ENCODE results near the gene CHTOP. TPM values are rescaled to one million over a fixed set of nuclear protein-coding genes. Genes with fewer than 3 reads are reported as not detected.
"Not testable (repeated sequence)": the region's sequence is repeated elsewhere in the genome, so short reads cannot be mapped to it uniquely, and the experiment has no call there.

Gene CHTOP
- total and polyA plus RNA-seq, 2 experiments from 2014 or later: 78.0 to 104 TPM

DNA sequence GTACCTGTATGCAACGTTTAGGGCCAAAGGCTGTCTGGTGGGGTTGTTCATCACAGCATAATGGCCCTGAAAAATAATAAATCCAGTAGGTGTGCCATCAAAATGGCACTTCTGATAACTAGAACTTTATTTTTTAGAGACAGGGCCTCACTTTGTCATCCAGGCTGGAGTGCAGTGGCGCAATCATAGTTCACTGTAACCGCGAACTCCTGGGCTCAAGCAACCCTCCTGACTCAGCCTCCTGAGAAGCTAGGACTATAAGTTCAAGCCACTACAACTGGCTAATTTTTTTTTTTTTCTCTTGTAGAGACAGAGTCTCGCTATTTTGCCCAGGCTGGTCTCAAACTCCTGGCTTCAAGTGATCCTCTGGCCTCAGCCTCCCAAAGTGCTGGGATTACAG, 29.3 kb downstream of the CHTOP start:
- Histone ChIP-seq H3K4me3 (no peak overlapping the region), H3K4me1 (ENCODE audit: low read depth) (no peaks in the 10 kb centered on the region), H3K27me3 (no peaks in the 10 kb centered on the region), H3K9me3 (ENCODE audit: low read depth) (no peaks in the 10 kb centered on the region), H3K27ac (no peak overlapping the region), H3K36me3 (peaks cover 75% of the 10 kb centered on the region)
- peak in 1 of 2 donors; percentile 63 for DNase-seq (ENCODE audit: low read depth in 1 of 2, low spot score in 1 of 2)
- TF ChIP-seq, protein P1, sequence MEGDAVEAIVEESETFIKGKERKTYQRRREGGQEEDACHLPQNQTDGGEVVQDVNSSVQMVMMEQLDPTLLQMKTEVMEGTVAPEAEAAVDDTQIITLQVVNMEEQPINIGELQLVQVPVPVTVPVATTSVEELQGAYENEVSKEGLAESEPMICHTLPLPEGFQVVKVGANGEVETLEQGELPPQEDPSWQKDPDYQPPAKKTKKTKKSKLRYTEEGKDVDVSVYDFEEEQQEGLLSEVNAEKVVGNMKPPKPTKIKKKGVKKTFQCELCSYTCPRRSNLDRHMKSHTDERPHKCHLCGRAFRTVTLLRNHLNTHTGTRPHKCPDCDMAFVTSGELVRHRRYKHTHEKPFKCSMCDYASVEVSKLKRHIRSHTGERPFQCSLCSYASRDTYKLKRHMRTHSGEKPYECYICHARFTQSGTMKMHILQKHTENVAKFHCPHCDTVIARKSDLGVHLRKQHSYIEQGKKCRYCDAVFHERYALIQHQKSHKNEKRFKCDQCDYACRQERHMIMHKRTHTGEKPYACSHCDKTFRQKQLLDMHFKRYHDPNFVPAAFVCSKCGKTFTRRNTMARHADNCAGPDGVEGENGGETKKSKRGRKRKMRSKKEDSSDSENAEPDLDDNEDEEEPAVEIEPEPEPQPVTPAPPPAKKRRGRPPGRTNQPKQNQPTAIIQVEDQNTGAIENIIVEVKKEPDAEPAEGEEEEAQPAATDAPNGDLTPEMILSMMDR (IDR thresholded peaks at IDR 0.05; ENCODE audit: low read depth, low read length): no peak

DNA sequence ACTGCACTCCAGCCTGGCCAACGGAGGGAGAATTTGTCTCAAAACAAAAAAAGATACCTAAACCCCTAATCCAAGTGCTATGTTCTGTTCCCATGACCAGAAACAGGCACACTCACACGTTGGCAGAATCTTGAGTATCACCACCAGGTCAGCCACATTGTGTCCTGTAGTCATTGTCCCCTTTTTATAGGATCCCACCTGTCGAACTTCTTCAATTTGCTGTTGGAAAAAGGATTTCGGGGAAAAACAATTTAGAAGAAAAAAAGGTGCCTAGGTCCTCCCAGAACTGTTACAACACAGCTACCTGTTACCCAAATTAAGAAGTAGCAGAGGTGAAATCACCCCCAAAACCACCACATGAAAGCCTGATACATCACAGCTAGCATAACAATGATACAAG, 33.6 kb downstream of the CHTOP start:
- Histone ChIP-seq H3K36me3 (peaks cover 69% of the 10 kb centered on the region), H3K4me3 (no peak overlapping the region)

GRCh38 chr1:153668672-153669071, 34.8 kb downstream of the CHTOP start:
- not testable (repeated sequence) for H3K9me3 ChIP-seq (ENCODE audit: low read depth); H3K27ac ChIP-seq; H3K4me3 ChIP-seq; DNase-seq (ENCODE audit: low read depth in 1 of 2, low spot score in 1 of 2); H3K4me1 ChIP-seq (ENCODE audit: low read depth); H3K27me3 ChIP-seq
- H3K36me3 ChIP-seq: peaks cover 56% of the 10 kb centered on the region

More for the DNA sequence above, 33.6 kb downstream of the CHTOP start:
- Histone ChIP-seq H3K27me3 (no peaks in the 10 kb centered on the region), H3K9me3 (ENCODE audit: low read depth) (no peaks in the 10 kb centered on the region), H3K4me1 (ENCODE audit: low read depth) (peaks cover 5% of the 10 kb centered on the region), H3K27ac (no peak overlapping the region)
- TF ChIP-seq, protein P1 (IDR thresholded peaks at IDR 0.05; ENCODE audit: low read depth, low read length): no peak
- DNase-seq (ENCODE audit: low read depth in 1 of 2, low spot score in 1 of 2): no peak

GRCh38 chr1:153669606-153670005, 35.7 kb downstream of the CHTOP start:
- no peak for DNase-seq (ENCODE audit: low read depth in 1 of 2, low spot score in 1 of 2)
- Histone ChIP-seq H3K36me3 (peaks cover 47% of the 10 kb centered on the region), H3K4me1 (ENCODE audit: low read depth) (peaks cover 5% of the 10 kb centered on the region), H3K9me3 (ENCODE audit: low read depth) (no peaks in the 10 kb centered on the region), H3K27me3 (no peaks in the 10 kb centered on the region), H3K27ac (no peak overlapping the region), H3K4me3 (peak overlapping the region; percentile 76)
- TF ChIP-seq, protein P1 (IDR thresholded peaks at IDR 0.05; ENCODE audit: low read depth, low read length): no peak

GRCh38 chr1:153670257-153670858, 36.5 kb downstream of the CHTOP start:
- Histone ChIP-seq H3K36me3 (peaks cover 39% of the 10 kb centered on the region), H3K4me1 (ENCODE audit: low read depth) (peaks cover 5% of the 10 kb centered on the region), H3K4me3 (peak overlapping the region; percentile 76), H3K27ac (peak overlapping the region; percentile 86), H3K9me3 (ENCODE audit: low read depth) (no peaks in the 10 kb centered on the region), H3K27me3 (no peaks in the 10 kb centered on the region)
- TF ChIP-seq, protein P1 (IDR thresholded peaks at IDR 0.05; ENCODE audit: low read depth, low read length): no peak
- no peak for DNase-seq (ENCODE audit: low read depth in 1 of 2, low spot score in 1 of 2)

DNA sequence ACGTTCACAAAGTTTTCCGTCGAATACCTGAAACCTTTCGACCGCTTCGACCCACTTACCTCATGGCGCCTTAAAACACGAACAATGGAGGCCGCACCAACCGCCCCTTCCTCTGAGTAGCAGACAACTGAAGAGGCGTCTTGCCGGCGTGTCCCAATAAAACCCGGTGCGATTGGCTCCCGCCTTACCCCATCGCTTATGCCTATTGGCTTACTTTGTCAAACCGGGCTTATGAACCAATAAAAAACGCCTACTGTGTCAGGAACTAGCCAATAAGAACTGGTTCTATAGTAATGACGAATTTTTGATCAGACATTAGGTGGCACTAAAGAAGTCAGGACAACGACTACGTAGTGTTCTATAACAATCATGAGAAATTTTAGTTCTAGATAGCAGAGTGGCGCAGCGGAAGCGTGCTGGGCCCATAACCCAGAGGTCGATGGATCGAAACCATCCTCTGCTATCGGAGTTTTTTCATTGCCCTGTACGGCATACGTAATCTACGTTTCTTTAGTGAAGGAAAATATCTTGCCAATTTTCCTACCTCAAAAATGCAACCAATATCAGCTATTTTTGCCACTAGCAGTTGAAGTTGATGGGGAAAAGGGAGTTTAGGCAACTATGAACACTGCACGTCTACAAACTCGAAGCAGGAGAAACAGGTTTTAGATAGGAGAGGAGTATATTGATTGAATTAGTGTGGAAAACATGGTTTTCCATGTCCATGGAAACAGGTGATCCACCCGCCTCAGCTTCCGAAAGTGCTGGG, 37.2 kb downstream of the CHTOP start, which contains the start of gene ILF2:
Gene ILF2, minus strand, starts transcription at position 135 of the 769 bp plus-strand sequence. Its CDS starts 71 bp downstream, at position 64.
- Histone ChIP-seq H3K27ac (peak within 1 kb of the TSS; percentile 86), H3K4me3 (peak within 1 kb of the TSS; percentile 76)

GRCh38 chr1:153671628-153672353, 37.9 kb downstream of the CHTOP start:
- not testable (repeated sequence) for H3K4me1 ChIP-seq (ENCODE audit: low read depth); H3K9me3 ChIP-seq (ENCODE audit: low read depth); DNase-seq (ENCODE audit: low read depth in 1 of 2, low spot score in 1 of 2); H3K27me3 ChIP-seq
- Histone ChIP-seq H3K4me3 (peak overlapping the region; percentile 70), H3K36me3 (peaks cover 25% of the 10 kb centered on the region), H3K27ac (peak overlapping the region; percentile 84)

More for the DNA sequence above, 37.2 kb downstream of the CHTOP start, which contains the start of gene ILF2:
- TF ChIP-seq, protein P1 (IDR thresholded peaks at IDR 0.05; ENCODE audit: low read depth, low read length): peak; percentile 33
- no peaks in the 10 kb centered on the region for H3K9me3 ChIP-seq (ENCODE audit: low read depth)
- no peaks in the 10 kb centered on the region for H3K27me3 ChIP-seq
- H3K4me1 ChIP-seq (ENCODE audit: low read depth): peaks cover 5% of the 10 kb centered on the region
- peak; percentile 99 to 100 for DNase-seq (ENCODE audit: low read depth in 1 of 2, low spot score in 1 of 2)
- H3K36me3 ChIP-seq: peaks cover 33% of the 10 kb centered on the region

Data from cardiac muscle cell (in vitro differentiated cells and primary cell).